ENCODE data around the gene DNM1L.

DNA sequence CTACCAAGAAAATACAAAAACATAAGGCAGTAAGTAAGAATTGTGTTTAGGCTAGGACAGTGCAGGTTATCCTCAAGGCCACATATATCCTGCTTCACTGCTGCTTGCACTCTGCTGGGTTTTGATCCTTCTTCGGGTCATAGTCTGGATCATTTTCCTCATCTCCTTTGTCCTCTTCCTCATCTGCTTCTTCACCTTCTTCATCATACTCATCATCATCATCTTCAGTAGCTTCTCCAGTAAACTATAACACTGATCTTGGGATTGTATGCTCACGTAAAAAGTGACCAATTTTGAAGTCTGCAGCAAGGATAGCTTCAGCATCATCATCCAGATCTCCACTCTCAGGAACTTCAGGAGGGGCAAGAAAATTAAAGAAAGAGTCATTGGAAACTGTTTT is 47.2 kb downstream of the DNM1L start:
- TF ChIP-seq, protein P1, sequence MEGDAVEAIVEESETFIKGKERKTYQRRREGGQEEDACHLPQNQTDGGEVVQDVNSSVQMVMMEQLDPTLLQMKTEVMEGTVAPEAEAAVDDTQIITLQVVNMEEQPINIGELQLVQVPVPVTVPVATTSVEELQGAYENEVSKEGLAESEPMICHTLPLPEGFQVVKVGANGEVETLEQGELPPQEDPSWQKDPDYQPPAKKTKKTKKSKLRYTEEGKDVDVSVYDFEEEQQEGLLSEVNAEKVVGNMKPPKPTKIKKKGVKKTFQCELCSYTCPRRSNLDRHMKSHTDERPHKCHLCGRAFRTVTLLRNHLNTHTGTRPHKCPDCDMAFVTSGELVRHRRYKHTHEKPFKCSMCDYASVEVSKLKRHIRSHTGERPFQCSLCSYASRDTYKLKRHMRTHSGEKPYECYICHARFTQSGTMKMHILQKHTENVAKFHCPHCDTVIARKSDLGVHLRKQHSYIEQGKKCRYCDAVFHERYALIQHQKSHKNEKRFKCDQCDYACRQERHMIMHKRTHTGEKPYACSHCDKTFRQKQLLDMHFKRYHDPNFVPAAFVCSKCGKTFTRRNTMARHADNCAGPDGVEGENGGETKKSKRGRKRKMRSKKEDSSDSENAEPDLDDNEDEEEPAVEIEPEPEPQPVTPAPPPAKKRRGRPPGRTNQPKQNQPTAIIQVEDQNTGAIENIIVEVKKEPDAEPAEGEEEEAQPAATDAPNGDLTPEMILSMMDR (IDR thresholded peaks at IDR 0.05; ENCODE audit: insufficient read depth, low read depth, low read length), result no peak
- no peak for TF ChIP-seq EZH2 (IDR thresholded peaks at IDR 0.05; ENCODE audit: insufficient read depth, low read length)

All from astrocyte (in vitro differentiated cells and primary cell).